ENCODE data around the gene HTT. TPM values are rescaled to one million over a fixed set of nuclear protein-coding genes. Genes with fewer than 3 reads are reported as not detected.

Gene HTT
- total RNA-seq, 2 donors from 2014 or later: 18.1 to 30.5 TPM

GRCh38 chr4:3168029-3168428, 93.5 kb downstream of the HTT start:
- TF ChIP-seq, protein P1, sequence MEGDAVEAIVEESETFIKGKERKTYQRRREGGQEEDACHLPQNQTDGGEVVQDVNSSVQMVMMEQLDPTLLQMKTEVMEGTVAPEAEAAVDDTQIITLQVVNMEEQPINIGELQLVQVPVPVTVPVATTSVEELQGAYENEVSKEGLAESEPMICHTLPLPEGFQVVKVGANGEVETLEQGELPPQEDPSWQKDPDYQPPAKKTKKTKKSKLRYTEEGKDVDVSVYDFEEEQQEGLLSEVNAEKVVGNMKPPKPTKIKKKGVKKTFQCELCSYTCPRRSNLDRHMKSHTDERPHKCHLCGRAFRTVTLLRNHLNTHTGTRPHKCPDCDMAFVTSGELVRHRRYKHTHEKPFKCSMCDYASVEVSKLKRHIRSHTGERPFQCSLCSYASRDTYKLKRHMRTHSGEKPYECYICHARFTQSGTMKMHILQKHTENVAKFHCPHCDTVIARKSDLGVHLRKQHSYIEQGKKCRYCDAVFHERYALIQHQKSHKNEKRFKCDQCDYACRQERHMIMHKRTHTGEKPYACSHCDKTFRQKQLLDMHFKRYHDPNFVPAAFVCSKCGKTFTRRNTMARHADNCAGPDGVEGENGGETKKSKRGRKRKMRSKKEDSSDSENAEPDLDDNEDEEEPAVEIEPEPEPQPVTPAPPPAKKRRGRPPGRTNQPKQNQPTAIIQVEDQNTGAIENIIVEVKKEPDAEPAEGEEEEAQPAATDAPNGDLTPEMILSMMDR (IDR thresholded peaks at IDR 0.05): no peak
- Histone ChIP-seq H3K9me3 (no peaks in the 10 kb centered on the region), H3K4me3 (no peak overlapping the region), H3K27ac (no peak overlapping the region), H3K36me3 (peaks cover 10% of the 10 kb centered on the region), H3K4me1 (peaks cover 0 to 14% of the 10 kb centered on the region in 2 donors), H3K27me3 (no peaks in the 10 kb centered on the region)
- DNase-seq (ENCODE audit: low spot score): no peak

DNA sequence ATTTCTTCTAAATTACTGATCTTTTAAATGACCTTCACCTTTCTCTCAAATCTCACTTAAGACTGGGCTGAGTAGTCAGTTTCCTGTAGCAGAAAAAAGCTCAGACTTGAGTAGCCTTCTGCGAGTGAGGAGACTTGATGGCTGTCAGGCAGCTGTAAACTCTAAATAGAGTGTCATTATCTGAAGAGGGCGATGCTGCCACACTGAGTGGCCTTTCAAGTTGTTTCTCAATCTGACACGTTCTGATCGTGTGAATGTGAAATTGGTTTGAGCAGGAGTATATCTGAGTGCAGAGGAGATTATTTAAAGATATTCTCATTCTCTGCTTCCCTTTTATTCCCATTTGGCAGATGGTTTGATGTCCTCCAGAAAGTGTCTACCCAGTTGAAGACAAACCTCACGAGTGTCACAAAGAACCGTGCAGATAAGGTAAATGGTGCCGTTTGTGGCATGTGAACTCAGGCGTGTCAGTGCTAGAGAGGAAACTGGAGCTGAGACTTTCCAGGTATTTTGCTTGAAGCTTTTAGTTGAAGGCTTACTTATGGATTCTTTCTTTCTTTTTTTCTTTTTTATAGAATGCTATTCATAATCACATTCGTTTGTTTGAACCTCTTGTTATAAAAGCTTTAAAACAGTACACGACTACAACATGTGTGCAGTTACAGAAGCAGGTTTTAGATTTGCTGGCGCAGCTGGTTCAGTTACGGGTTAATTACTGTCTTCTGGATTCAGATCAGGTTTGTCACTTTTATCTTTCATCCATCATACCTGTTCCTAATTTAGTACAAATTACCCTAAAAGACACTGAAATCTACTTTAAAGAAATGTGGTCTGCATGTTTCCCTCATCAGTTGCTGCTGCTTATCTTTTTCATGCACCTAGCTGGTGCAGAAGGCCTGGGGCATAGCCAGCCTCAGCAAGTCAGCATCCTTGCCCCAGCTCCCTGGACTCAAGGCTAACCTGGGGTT, 100.2 kb downstream of the HTT start:
- Histone ChIP-seq H3K4me3 (no peak overlapping the region), H3K27me3 (no peaks in the 10 kb centered on the region), H3K27ac (no peak overlapping the region), H3K4me1 (no peaks in the 10 kb centered on the region), H3K9me3 (no peaks in the 10 kb centered on the region), H3K36me3 (peaks cover 40% of the 10 kb centered on the region)
- TF ChIP-seq, protein P1 (IDR thresholded peaks at IDR 0.05): no peak
- DNase-seq (ENCODE audit: low spot score): no peak

- TF ChIP-seq, protein P1 (IDR thresholded peaks at IDR 0.05): no peak
- Histone ChIP-seq H3K4me3 (no peak overlapping the region), H3K9me3 (no peaks in the 10 kb centered on the region), H3K4me1 (no peaks in the 10 kb centered on the region), H3K27me3 (no peaks in the 10 kb centered on the region), H3K27ac (no peak overlapping the region), H3K36me3 (peaks cover 40% of the 10 kb centered on the region)
- no peak for DNase-seq (ENCODE audit: low spot score)
Measured at GRCh38 chr4:3176367-3177229, 102.1 kb downstream of the HTT start.

DNA sequence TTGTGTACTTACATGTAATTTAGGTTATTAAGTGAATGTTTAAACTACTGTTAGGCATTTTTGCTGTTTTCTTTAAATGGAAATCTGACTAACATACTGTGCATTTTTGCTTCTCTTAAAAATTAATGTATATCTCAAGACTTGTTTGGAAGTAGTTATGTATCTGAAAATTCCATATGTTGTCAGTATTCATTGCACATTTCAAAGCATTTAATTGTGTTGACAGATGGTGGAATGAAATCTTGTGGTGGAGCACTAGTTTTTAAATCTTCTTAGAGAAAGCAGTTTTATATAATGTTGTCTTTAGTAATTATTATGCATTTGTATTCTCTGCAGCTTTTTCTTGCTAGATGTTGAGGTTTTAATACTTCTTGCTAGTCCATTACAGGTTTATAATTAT, 102.9 kb downstream of the HTT start:
- no peaks in the 10 kb centered on the region for H3K4me1 ChIP-seq
- TF ChIP-seq, protein P1 (IDR thresholded peaks at IDR 0.05): no peak

GRCh38 chr4:3177905-3178304, 103.4 kb downstream of the HTT start:
- H3K4me3 ChIP-seq: no peak overlapping the region
- no peak overlapping the region for H3K27ac ChIP-seq
- TF ChIP-seq, protein P1 (IDR thresholded peaks at IDR 0.05): no peak
- no peaks in the 10 kb centered on the region for H3K9me3 ChIP-seq
- H3K4me1 ChIP-seq: no peaks in the 10 kb centered on the region
- peaks cover 42% of the 10 kb centered on the region for H3K36me3 ChIP-seq
- H3K27me3 ChIP-seq: no peaks in the 10 kb centered on the region
- no peak for DNase-seq (ENCODE audit: low spot score)

More for the DNA sequence above, 102.9 kb downstream of the HTT start:
- Histone ChIP-seq H3K27ac (no peak overlapping the region), H3K27me3 (no peaks in the 10 kb centered on the region), H3K36me3 (peaks cover 42% of the 10 kb centered on the region), H3K4me3 (no peak overlapping the region), H3K9me3 (no peaks in the 10 kb centered on the region)
- no peak for DNase-seq (ENCODE audit: low spot score)
